SH-SY5Y (cell line): ENCODE results near the gene LRCH1.

Source experiments
- GATA2 ChIP-seq: IDR thresholded peaks from 2 replicates; pipeline ENCODE4 v1.6.1; 2011; ENCODE audit warnings: mild to moderate bottlenecking, low read depth, low read length
- GATA3 ChIP-seq: IDR thresholded peaks from 2 replicates; pipeline ENCODE4 v1.6.1; 2011; ENCODE audit warnings: low read depth, mild to moderate bottlenecking, low read length, moderate library complexity

DNA sequence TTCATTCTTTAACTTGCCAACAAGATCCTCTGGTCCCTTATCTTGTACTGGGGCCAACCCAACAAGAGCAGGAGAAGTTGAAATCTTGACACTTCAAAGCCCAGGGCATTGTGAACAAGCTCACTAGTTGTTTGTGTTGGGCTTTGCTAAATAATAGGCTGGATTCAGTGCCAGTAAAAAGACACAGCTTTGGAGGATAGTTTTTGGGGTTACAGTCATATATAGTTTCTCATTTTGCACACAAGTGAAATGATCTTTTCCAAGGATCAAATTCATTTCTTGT is 30.3 kb upstream of the LRCH1 start:
- TF ChIP-seq GATA2 (no peak), GATA3 (no peak)
